ENCODE data around the gene KCNG2.
"Not testable (repeated sequence)": the region's sequence is repeated elsewhere in the genome, so short reads cannot be mapped to it uniquely, and the experiment has no call there.

Gene KCNG2

GRCh38 chr18:79797518-79798345, at the start of gene KCNG2:
Gene KCNG2, plus strand, starts transcription at chr18:79797938. Its CDS starts 65,730 bp downstream, at chr18:79863668.
- DNase-seq (ENCODE audit: low read depth), result no peak

GRCh38 chr18:79748321-79749180, 49.2 kb upstream of the KCNG2 start:
- DNase-seq (ENCODE audit: low read depth), result no peak

- DNase-seq (ENCODE audit: low read depth), result no peak
These were observed 48.2 kb upstream of the KCNG2 start for GRCh38 chr18:79749251-79750191.

GRCh38 chr18:79750980-79751571, 46.7 kb upstream of the KCNG2 start:
- no peak for DNase-seq (ENCODE audit: low read depth)

GRCh38 chr18:79751918-79752578, 45.7 kb upstream of the KCNG2 start:
- DNase-seq (ENCODE audit: low read depth), result not testable (repeated sequence)

GRCh38 chr18:79752946-79753345, 44.8 kb upstream of the KCNG2 start:
- DNase-seq (ENCODE audit: low read depth), result not testable (repeated sequence)

GRCh38 chr18:79753391-79753851, 44.3 kb upstream of the KCNG2 start:
- no peak for DNase-seq (ENCODE audit: low read depth)

- no peak for DNase-seq (ENCODE audit: low read depth)
These were observed 43.5 kb upstream of the KCNG2 start for GRCh38 chr18:79754022-79754761.

- no peak for DNase-seq (ENCODE audit: low read depth)
These were observed 42.8 kb upstream of the KCNG2 start for GRCh38 chr18:79754831-79755351.

- no peak for DNase-seq (ENCODE audit: low read depth)
These were observed 42.1 kb upstream of the KCNG2 start for GRCh38 chr18:79755496-79756142.

- DNase-seq (ENCODE audit: low read depth), result no peak
These were observed 41.6 kb upstream of the KCNG2 start for GRCh38 chr18:79756143-79756500.

- DNase-seq (ENCODE audit: low read depth), result no peak
These were observed 40.9 kb upstream of the KCNG2 start for GRCh38 chr18:79756826-79757225.

- DNase-seq (ENCODE audit: low read depth), result no peak
These were observed 37.4 kb upstream of the KCNG2 start for GRCh38 chr18:79760348-79760747.

- DNase-seq (ENCODE audit: low read depth), result no peak
These were observed 36.9 kb upstream of the KCNG2 start for GRCh38 chr18:79760881-79761280.

GRCh38 chr18:79763407-79763806, 34.3 kb upstream of the KCNG2 start:
- DNase-seq (ENCODE audit: low read depth), result no peak

GRCh38 chr18:79764131-79764530, 33.6 kb upstream of the KCNG2 start:
- DNase-seq (ENCODE audit: low read depth), result no peak

GRCh38 chr18:79765491-79766245, 32.1 kb upstream of the KCNG2 start:
- no peak for DNase-seq (ENCODE audit: low read depth)

GRCh38 chr18:79766308-79766707, 31.4 kb upstream of the KCNG2 start:
- DNase-seq (ENCODE audit: low read depth), result no peak

GRCh38 chr18:79768745-79769144, 29.0 kb upstream of the KCNG2 start:
- no peak for DNase-seq (ENCODE audit: low read depth)
